GM21576 (cell line): Measurements from ENCODE around the gene LTN1.
"Not testable (repeated sequence)": the region's sequence is repeated elsewhere in the genome, so short reads cannot be mapped to it uniquely, and the experiment has no call there.

Experiments used
- ATAC-seq: cut with Tn5 transposase; IDR thresholded peaks from one replicate; pipeline ENCODE4 v1.9.1; 2021; ENCODE audit warnings: mild to moderate bottlenecking, moderate library complexity; ENCODE audit not compliant: unreplicated experiment

The LTN1 gene

GRCh38 chr21:28992526-28993292 is at the start of gene LTN1:
TSS of gene LTN1 (minus strand) at chr21:28992877. CDS start at chr21:28992805, 72 bp downstream.
- ATAC-seq, result peak; percentile 98

DNA sequence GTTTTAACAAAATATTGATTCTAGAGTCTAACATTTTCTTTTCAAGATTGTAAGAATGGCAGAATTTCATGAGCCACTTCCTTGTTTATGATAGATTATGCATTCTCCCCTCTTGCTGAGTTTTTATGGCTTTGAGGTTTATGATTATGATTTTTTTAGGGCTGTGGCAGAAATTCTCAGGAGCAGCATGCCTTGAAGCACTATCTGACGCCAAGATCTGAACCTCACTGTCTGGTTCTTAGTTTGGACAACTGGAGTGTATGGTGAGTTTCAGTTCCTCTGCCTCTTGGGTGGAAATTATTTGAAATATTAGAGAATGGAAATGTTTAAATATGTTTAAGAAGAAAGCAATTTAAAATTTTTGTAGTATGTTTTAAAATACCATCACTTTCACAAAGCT is 42.0 kb upstream of the LTN1 start:
- no peak for ATAC-seq

DNA sequence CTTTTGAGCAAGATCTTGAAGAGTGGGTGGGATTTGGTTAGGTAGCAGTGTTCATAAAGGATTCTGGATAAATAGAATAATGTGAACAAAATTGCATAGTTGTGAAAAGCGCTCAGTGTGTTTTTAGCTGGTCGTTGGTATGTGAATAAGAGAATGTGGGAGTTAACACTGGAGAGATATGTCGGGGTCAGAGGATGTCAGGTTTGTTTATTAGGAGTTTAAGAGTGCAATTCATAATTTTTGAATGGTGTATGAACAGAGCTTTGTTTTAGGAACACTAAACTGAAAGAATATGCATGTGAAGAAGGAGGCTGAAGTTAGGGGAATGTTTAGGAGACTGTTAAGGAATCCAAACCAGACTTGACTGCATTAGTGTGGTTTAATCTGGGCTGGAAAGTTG is 41.2 kb upstream of the LTN1 start:
- no peak for ATAC-seq

DNA sequence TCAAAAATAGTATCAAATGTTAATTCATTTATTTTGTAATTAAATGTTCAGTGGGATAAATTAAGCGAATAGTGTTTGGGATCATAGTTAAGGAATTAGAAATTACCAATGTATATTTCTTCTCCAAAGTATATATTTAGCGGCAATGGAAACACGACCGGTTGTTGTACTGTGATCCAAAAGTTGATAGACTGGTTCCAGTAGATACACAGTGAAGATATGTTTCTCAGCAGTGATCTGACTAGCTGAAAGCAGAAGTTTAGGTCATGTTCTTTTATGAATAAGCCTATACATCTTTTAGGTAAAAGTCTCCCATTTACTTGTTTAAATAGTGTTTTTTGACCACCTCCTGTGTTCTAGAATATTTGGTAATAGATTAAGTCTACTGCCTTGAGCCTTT is 40.6 kb upstream of the LTN1 start:
- ATAC-seq, result no peak

- ATAC-seq, result no peak
Observed at GRCh38 chr21:29030909-29031308, 38.2 kb upstream of the LTN1 start.

DNA sequence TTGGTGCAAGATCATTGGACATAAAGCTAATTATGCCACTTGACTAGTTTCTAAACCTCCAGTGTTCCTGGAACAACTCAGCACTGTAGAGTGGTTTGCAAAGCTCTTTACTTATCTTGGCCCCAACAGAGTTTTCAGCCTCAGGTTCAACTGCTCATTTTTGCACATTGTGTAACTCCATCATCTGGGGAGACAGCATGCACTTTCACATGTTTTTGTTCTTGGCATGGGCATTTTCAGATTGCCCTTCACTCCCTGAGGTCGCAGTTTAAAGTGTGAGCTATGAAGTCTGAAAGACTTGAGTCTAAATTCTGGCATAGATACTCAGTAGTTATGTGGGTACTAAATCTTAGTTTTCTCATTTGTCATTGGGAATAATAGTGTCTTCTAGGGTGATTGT is 36.8 kb upstream of the LTN1 start:
- ATAC-seq, result no peak

GRCh38 chr21:29025328-29025713 is 32.6 kb upstream of the LTN1 start:
- no peak for ATAC-seq

DNA sequence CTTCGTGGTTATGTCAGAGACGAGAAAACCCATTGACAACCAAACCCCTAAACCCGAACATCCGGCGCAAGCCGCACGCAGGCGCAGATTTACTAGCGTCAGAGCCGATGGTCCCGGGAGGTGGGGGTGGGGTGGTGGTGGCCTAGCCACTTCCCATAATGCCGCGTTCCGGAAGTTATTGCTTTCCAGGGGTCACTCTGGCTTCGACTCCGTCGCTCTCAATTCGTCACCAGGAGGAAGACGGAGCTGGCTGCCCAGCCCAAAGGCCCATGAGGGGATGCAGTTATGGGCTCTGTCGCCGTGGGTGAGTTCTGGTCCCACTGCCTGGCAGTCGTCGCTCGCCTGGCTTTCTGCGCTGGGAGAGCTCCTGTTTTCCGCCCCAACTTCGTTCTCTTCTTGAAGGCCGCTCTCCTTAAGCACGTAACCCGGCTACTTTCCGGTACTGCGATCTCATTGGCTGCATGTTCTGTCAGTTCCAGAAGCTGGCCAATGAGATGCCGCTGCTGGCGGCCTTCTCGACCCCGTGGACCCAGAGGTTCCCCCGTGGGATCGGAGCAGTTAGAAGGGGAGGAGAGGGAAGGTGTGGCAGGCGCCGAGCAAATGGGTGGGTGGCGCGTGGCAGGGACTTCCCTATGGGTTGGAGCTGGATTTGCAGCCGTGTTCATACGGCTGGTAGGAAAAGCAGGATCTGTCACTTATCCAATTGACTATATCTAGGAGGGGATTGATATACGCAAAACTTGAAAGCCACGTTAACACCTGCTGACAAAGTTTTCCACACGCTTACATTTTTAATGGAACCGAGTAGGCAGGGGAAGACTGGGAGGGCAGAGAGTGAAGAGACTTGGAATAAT is 32.0 kb upstream of the LTN1 start, which contains the start of gene USP16:
USP16 (plus strand) TSS at position 195 of the 854 bp plus-strand sequence. CDS start 3,246 bp downstream, outside the sequence.
- ATAC-seq, result peak; percentile 97

GRCh38 chr21:29022166-29022565 is 29.5 kb upstream of the LTN1 start:
- ATAC-seq, result no peak

DNA sequence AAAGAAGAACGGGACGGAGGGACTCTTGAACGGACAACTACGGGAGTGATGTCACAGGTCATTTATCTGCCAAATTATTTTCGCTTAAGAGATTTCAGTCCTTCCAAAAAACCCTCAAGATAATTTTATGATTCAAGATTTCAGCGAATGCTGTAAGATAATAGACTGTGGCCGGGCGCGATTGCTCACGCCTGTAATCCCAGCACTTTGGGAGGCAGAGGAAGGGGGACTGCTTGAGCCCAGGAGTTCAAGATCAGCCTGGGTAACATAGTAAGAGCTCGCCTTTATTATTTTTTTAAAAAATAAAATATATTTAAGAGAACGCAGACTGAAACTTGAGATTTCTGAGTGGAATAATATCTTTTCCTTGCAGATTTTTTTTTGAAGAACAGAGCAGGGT is 25.9 kb upstream of the LTN1 start:
- peak; percentile 16 for ATAC-seq

DNA sequence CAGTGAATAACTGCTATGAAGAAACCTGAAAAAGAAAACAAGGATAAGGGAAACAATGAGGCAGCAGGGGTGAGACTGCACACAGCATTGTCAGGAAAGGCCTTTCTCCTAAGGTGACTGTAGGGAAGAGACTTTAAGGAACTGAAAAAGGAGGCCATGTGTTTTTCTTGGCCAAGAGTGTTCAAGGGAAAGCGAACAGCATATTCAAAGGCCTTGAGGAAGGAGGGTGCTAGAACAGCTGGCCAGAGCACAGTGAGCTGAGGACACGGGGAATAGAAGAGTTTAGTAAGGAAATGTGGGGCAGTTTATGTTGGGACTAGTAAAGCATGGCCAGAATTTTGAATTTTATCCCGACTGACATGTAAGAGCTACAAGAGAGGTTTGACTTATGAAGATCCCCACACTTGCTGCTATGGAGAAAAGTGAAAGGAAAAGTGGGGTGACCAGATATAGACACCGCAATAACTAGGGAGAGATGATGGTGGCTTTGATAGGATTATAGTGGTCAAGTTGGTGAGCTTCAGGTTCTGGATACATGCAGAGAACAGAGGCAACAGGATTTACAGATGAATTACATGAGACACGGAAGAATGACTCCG is 25.1 kb upstream of the LTN1 start:
- ATAC-seq, result no peak

DNA sequence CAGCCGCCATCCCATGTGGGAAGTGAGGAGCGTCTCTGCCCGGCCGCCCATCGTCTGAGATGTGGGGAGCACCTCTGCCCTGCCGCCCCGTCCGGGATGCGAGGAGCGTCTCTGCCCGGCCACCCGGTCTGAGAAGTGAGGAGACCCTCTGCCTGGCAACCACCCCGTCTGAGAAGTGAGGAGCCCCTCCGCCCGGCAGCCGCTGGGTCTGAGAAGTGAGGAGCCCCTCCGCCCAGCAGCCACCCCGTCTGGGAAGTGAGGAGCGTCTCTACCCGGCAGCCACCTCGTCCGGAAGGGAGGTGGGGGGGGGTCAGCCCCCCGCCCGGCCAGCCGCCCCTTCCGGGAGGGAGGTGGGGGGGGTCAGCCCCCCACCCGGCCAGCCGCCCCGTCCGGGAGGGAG is 18.6 kb upstream of the LTN1 start:
- ATAC-seq, result not testable (repeated sequence)

DNA sequence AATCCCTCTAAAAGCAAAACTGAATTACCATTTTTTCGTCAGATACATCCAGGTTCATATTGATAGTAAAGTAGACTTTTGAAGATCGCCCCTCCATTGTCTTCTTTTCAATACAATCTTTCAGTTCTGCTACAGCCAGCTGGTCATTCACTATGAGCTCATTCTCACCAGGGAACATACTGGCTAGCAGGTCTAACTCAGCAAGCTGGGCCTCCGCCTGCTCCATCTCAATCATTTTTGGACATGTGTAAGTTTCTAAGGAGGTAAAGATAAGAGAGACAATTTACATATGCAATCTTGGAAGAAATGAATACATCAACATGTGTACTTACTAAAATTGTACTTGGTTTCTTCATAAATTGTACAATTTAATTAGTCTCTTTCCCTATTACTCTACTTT is 15.7 kb upstream of the LTN1 start:
- no peak for ATAC-seq

DNA sequence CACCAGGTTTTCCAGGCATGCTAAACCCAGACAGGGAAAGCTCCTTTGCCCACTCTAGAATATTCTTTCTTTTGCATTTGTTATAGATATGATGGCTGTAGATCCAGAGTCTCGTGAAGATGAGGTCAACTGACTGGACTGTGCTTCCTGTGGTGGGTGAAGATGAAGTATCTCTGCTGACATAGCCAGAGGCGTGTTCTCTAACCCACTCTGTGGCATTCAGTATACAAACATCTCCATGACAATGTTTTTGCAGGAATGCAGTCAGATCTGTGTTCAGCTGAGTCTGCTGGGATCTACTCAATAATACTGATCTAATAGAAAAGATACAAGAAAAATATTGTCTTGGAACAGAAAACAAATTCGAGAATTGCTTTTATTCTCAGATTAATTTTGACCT is 15.1 kb upstream of the LTN1 start:
- no peak for ATAC-seq

GRCh38 chr21:29007135-29007534 is 14.5 kb upstream of the LTN1 start:
- no peak for ATAC-seq

DNA sequence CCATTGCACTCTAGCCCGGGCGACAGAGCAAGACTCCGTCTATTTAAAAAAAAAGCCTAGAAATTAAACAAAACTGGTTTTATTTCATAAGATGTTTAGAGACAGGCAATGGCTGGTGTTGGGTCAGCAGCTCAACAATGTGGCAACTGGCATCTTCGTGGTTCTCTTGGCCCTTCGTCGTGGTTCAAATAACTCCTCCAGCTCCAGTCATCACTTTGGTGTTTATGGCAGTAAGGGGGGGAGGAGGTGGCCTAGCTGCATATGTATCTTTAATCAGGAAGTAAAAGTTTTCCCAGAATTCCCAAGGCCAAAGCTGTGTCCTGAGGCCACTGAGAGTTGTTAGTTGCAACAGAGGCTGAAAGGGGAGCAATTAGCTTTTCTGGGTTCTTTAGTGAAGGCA is 13.0 kb upstream of the LTN1 start:
- ATAC-seq, result no peak

- peak; percentile 100 for ATAC-seq
Observed at GRCh38 chr21:29002442-29003144, 9.9 kb upstream of the LTN1 start.

DNA sequence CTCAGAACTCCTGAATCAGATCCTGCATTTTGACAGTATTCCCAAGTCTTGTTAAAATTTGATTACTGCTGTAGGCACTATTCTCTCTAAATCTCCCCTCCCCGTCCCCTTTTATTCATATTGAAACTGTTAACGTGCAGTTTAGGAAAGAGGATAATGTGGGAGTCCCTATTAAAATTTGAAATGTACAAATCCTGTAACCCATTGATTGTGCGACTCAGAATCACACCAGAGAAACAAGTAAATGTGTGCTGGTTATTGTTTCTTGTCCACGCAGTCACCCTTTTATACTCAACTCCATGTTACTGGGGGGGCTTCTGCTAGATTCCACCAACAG is 584 bp upstream of the LTN1 start:
- no peak for ATAC-seq

GRCh38 chr21:28991861-28992525 is 684 bp downstream of the LTN1 start:
- ATAC-seq, result peak; percentile 0

- ATAC-seq, result not testable (repeated sequence)
Observed at GRCh38 chr21:28988146-28988545, 4.5 kb downstream of the LTN1 start.

- ATAC-seq, result no peak
Observed at GRCh38 chr21:28986677-28987076, 6.0 kb downstream of the LTN1 start.
